ENCODE measurements around the gene OR7A10. TPM values are rescaled to one million over a fixed set of nuclear protein-coding genes. Genes with fewer than 3 reads are reported as not detected.
"Not testable (repeated sequence)": the region's sequence is repeated elsewhere in the genome, so short reads cannot be mapped to it uniquely, and the experiment has no call there.

OR7A10 gene
- total and polyA plus RNA-seq, 10 donors: not detected

GRCh38 chr19:14798760-14799159, 50.0 kb downstream of the OR7A10 start:
- Histone ChIP-seq H3K27me3 (replicated peaks in 1 of 7) (peaks cover 0 to 14% (median 0%) of the 10 kb centered on the region in 7 donors), H3K36me3 (no peaks in the 10 kb centered on the region), H3K4me3 (no peak overlapping the region), H3K9me3 (no peaks in the 10 kb centered on the region), H3K27ac (no peak overlapping the region), H3K4me1 (peaks cover 0 to 8% (median 0%) of the 10 kb centered on the region in 6 donors)
- no peak for DNase-seq
- no peak for TF ChIP-seq POLR2A (IDR thresholded peaks at IDR 0.05)
- TF ChIP-seq POLR2AphosphoS5 (IDR thresholded peaks at IDR 0.05): no peak
- TF ChIP-seq CTCF (IDR thresholded peaks at IDR 0.05 in 8 of 11, conservative IDR thresholded peaks at IDR 0.05 in 3 of 11): no peak
- WGBS, 5 donors: 76 to 84% (median 78%) methylated on average over 5 of the region's 5 CpGs
- intact Hi-C loops (cut with DNase I; ENCODE audit: low total_unique reads): no loop called here

- intact Hi-C loops (cut with DNase I; ENCODE audit: low total_unique reads): no loop called here
- no peak for TF ChIP-seq POLR2A (IDR thresholded peaks at IDR 0.05)
- no peak for TF ChIP-seq POLR2AphosphoS5 (IDR thresholded peaks at IDR 0.05)
- no peak for TF ChIP-seq CTCF (IDR thresholded peaks at IDR 0.05 in 8 of 11, conservative IDR thresholded peaks at IDR 0.05 in 3 of 11)
These were observed 52.7 kb downstream of the OR7A10 start for GRCh38 chr19:14796021-14796420.

DNA sequence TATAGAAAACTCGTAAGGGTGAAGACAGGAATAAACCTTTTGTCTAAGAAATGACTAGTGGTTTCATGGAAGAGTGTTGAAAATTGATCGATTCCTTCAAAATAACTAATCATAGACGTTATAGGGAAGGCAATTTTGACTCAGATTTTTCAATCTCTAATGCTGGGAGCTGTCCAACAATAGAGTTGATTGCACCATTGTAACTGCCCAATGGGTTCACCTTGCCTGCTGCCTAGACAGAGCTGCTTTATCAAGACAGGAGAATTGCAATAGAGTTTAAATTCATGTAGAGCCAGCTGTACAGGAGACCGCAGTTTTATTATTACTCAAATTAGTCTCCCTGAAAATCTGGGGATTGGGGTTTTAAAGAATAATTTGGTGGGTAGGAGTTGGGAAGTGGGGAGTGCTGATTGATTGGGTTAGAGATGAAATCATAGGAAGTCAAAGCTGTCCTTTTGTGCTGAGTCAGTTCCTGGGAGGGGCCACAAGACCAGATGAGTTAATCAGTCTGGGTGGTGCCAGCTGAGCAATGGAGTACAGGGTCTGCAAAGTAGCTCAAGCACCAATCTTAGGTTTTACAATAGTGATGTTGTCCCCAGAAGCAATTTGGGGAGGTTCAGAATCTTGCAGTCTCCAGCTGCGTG, 53.5 kb downstream of the OR7A10 start:
- DNase-seq: no peak
- H3K4me3 ChIP-seq: no peak overlapping the region
- H3K27me3 ChIP-seq (replicated peaks in 1 of 7): peaks cover 0 to 14% (median 0%) of the 10 kb centered on the region in 7 donors
- 73 to 92% (median 84%) methylated on average over 5 of the region's 5 CpGs for WGBS, 5 donors
- H3K36me3 ChIP-seq: no peaks in the 10 kb centered on the region
- H3K9me3 ChIP-seq: no peaks in the 10 kb centered on the region
- no peak for TF ChIP-seq POLR2AphosphoS5 (IDR thresholded peaks at IDR 0.05)
- TF ChIP-seq CTCF (IDR thresholded peaks at IDR 0.05 in 8 of 11, conservative IDR thresholded peaks at IDR 0.05 in 3 of 11): no peak
- no peak for TF ChIP-seq POLR2A (IDR thresholded peaks at IDR 0.05)
- H3K4me1 ChIP-seq: peaks cover 0 to 8% (median 0%) of the 10 kb centered on the region in 6 donors
- intact Hi-C loops (cut with DNase I; ENCODE audit: low total_unique reads): no loop called here
- no peak overlapping the region for H3K27ac ChIP-seq

More at GRCh38 chr19:14796021-14796420, 52.7 kb downstream of the OR7A10 start:
- no peaks in the 10 kb centered on the region for H3K36me3 ChIP-seq
- no peak overlapping the region for H3K27ac ChIP-seq
- no peaks in the 10 kb centered on the region for H3K9me3 ChIP-seq
- peaks cover 0 to 8% (median 0%) of the 10 kb centered on the region in 6 donors for H3K4me1 ChIP-seq
- H3K4me3 ChIP-seq: no peak overlapping the region
- WGBS, 5 donors: 90 to 97% (median 95%) methylated on average over 11 of the region's 11 CpGs
- no peak for DNase-seq
- H3K27me3 ChIP-seq (replicated peaks in 1 of 7): peaks cover 0 to 14% (median 0%) of the 10 kb centered on the region in 7 donors

DNA sequence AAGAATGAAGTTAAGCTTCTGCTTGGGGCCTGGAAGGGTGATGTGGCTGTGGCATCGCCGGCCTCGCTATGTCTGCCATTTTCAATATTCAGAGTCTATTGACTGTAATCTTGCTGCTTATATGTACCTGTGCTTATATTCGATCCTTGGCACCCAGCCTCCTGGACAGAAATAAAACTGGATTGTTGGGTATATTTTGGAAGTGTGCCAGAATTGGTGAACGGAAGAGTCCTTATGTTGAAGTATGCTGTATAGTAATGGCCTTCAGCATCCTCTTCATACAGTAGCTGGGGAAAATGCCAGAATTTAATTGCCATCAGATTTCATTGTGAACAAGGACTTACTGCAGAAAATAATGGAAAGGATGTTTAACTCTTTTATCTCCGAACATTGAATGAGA, 56.5 kb downstream of the OR7A10 start:
- H3K27ac ChIP-seq; H3K27me3 ChIP-seq (replicated peaks in 1 of 7); DNase-seq; H3K36me3 ChIP-seq; intact Hi-C loops (cut with DNase I; ENCODE audit: low total_unique reads); H3K9me3 ChIP-seq; H3K4me3 ChIP-seq: not testable (repeated sequence)
- H3K4me1 ChIP-seq: peaks cover 0 to 13% (median 3%) of the 10 kb centered on the region in 6 donors
- 79 to 92% (median 85%) methylated on average over 6 of the region's 6 CpGs for WGBS, 5 donors

Small RNA genes lying within 50 kb of the gene (small RNA-seq; reads per million reads assigned to genes)
- 0 reads per million in 4 donors for gene AC005255.1
- gene OR7A18P: 0 reads per million in 4 donors

Other genes with a start within 250 kb of the OR7A10 start
- 10 to 100 TPM in 3 of 7 donors, 1 to 10 TPM in 4; 2.0 to 16.3 (median 3.7) TPM for gene ADGRE3, start 174.1 kb downstream of the OR7A10 start, total RNA-seq
- under 1 TPM; 0.05 to 0.48 (median 0.17) TPM for gene ADGRE3, start 174.1 kb downstream of the OR7A10 start, polyA plus RNA-seq
- 10 to 100 TPM; 21.7 to 43.5 (median 34.8) TPM for gene ZNF333, start 158.9 kb downstream of the OR7A10 start, total RNA-seq
- gene ZNF333, start 158.9 kb downstream of the OR7A10 start, polyA plus RNA-seq: 10 to 100 TPM in 1 of 3 donors, 1 to 10 TPM in 2; 7.7 to 10.3 (median 9.2) TPM
- 100 to 1,000 TPM in 4 of 7 donors, 10 to 100 TPM in 3; 58.0 to 183 (median 100) TPM for gene ADGRE2, start 70.4 kb downstream of the OR7A10 start, total RNA-seq
- 1 to 10 TPM; 4.0 to 9.9 (median 6.0) TPM for gene ADGRE2, start 70.4 kb downstream of the OR7A10 start, polyA plus RNA-seq
- not detected for gene OR7A5, start 13.7 kb downstream of the OR7A10 start, total RNA-seq
- gene OR7A5, start 13.7 kb downstream of the OR7A10 start, polyA plus RNA-seq: not detected
- not detected for gene OR7C1, start 13.7 kb downstream of the OR7A10 start, total RNA-seq
- gene OR7C1, start 13.7 kb downstream of the OR7A10 start, polyA plus RNA-seq: under 1 TPM in 2 of 3 donors, not detected in 1; under 0.01 to 0.02 TPM
- not detected for gene OR7A17, start 37.2 kb upstream of the OR7A10 start, total RNA-seq
- gene OR7A17, start 37.2 kb upstream of the OR7A10 start, polyA plus RNA-seq: not detected
- not detected for gene OR7C2, start 92.6 kb upstream of the OR7A10 start, total RNA-seq
- not detected for gene OR7C2, start 92.6 kb upstream of the OR7A10 start, polyA plus RNA-seq
- gene SLC1A6, start 130.9 kb upstream of the OR7A10 start, total RNA-seq: not detected
- gene SLC1A6, start 130.9 kb upstream of the OR7A10 start, polyA plus RNA-seq: not detected
- not detected for gene CASP14, start 200.6 kb upstream of the OR7A10 start, total RNA-seq
- gene CASP14, start 200.6 kb upstream of the OR7A10 start, polyA plus RNA-seq: not detected
- gene OR1I1, start 233.3 kb upstream of the OR7A10 start, total RNA-seq: not detected
- under 1 TPM in 1 of 3 donors, not detected in 2; 0.06 TPM for gene OR1I1, start 233.3 kb upstream of the OR7A10 start, polyA plus RNA-seq

Data from spleen (tissue), 11 donors.